ENCODE data around the gene CCND2. TPM values are rescaled to one million over a fixed set of nuclear protein-coding genes. Genes with fewer than 3 reads are reported as not detected.

The CCND2 gene
- total and polyA plus RNA-seq, 2 of the 8 experiments (the other 6 are each of a cell fraction or from before 2014, with no cell fraction given): 41.7 to 223 TPM

GRCh38 chr12:4274396-4275015, 944 bp downstream of the CCND2 start (continued):
- TF ChIP-seq SIRT6 (IDR thresholded peaks at IDR 0.05; ENCODE audit: low read length) (no peak), SP1 (IDR thresholded peaks at IDR 0.05; ENCODE audit: low read depth, low read length) (no peak), RFX5 (IDR thresholded peaks at IDR 0.05; ENCODE audit: borderline replicate concordance, low read depth, low read length) (no peak), CHD7 (IDR thresholded peaks at IDR 0.05; ENCODE audit: insufficient replicate concordance, low read length) (no peak), GABPA (IDR thresholded peaks at IDR 0.05; ENCODE audit: borderline replicate concordance, insufficient read depth, low read length) (no peak), NRF1 (IDR thresholded peaks at IDR 0.05; ENCODE audit: low read depth, low read length) (no peak), CEBPB (IDR thresholded peaks at IDR 0.05; ENCODE audit: low read depth, low read length) (no peak), BCL11A (IDR thresholded peaks at IDR 0.05; ENCODE audit: low read depth in 2 of 2, low read length in 2 of 2) (no peak), RNF2 (IDR thresholded peaks at IDR 0.05; ENCODE audit: borderline replicate concordance, low read depth, low read length, missing control alignments, poor library complexity, severe bottlenecking) (peak; percentile 51), TAF7 (optimal IDR thresholded peaks at IDR 0.05; ENCODE audit: borderline replicate concordance, low read depth, low read length) (no peak)
